Amniotic stem cell (primary cell): ENCODE data around the gene PRKCH.
"Not testable (repeated sequence)": the region's sequence is repeated elsewhere in the genome, so short reads cannot be mapped to it uniquely, and the experiment has no call there.

Experiments used
- DNase-seq: peaks from one replicate; lab custom pipeline; 2025; lab: John Stamatoyannopoulos, UW

PRKCH gene

DNA sequence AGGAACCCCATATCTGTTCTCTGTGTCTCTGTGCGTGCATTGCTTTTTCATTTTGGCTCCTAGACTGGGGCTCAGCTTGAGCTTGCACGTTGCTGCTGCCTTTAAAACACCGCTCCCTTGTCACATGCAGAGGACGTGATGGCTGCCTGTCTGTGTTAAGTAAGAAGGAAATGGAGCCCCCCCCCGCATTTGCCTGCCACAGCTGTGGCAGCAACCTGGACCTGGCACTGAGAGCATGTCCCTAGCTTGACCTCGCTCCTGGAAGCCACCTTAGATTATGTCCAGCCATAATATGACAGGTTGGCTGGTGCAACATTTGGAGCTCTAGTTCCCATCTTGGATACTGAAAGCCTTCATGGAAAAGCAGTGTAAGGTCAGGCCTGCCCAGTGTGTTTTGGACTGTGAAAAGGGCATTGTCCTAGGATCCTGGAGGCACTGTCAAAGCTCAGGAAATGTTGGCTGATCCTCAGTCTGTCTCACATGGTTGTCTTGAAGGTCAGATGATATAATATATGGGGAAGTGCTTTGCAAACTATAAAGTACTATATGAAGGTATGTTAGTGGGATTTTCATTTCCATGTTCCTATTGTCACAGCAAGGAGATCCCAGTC lies 73.8 kb downstream of the PRKCH start:
- DNase-seq, result no peak

DNA sequence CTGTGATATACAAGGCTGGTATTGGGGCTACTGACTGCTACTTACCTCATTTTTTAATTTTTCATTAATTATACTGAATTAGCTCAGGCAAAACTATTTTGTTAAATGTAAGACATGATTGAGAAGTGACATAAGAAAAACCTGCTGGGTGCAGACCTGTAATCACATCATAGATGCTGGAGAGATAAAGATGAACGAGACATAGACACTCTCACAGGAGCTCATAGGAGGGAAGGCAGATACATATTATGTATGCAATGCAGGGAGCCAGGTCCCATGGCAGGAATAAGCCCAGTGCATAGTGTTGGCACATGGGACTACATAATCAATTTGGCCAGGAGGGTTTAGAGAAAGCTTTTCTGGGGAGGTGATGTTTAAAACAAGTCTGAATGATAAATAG lies 74.9 kb downstream of the PRKCH start:
- DNase-seq, result no peak

GRCh38 chr14:61396694-61397093 lies 75.3 kb downstream of the PRKCH start:
- no peak for DNase-seq

DNA sequence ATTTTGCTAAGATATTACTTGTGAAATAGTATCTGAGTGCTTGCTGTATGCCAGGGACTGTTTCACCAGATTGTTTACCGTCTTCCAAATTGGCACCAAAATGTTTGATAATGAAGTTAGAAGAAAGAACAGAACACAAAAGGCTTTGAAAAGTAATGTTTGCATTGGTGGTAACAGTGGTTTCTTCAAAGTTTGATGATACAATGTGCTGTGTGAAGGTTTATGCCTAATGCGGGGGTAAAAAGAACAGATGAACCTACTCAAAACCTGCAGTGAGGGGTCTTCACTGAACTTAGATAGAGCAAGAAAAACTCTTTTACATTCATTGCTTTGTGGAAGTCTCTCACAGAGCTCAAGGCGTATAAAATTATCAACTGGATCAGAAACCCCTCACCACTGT lies 76.2 kb downstream of the PRKCH start:
- DNase-seq, result no peak

DNA sequence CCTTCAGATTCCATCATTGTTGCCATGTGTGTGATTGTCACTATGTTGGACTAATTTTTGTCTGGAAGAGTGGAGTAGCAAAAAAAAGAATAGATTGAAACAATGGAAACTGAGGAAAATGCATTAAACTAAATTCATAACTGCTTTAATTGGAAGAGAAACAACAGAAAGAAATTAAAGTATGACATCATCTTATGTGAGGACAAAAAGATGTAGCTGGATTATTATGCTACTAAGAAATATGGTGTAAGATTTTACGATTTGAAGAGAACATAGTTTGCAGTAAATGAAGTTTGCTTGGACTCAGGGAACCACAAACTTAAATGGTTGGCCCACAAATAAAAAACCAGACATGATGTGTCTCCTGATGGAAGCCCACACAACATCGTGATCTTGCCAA lies 76.8 kb downstream of the PRKCH start:
- DNase-seq, result no peak

GRCh38 chr14:61399365-61399764 lies 78.0 kb downstream of the PRKCH start:
- no peak for DNase-seq

GRCh38 chr14:61401461-61401860 lies 80.1 kb downstream of the PRKCH start:
- no peak for DNase-seq

DNA sequence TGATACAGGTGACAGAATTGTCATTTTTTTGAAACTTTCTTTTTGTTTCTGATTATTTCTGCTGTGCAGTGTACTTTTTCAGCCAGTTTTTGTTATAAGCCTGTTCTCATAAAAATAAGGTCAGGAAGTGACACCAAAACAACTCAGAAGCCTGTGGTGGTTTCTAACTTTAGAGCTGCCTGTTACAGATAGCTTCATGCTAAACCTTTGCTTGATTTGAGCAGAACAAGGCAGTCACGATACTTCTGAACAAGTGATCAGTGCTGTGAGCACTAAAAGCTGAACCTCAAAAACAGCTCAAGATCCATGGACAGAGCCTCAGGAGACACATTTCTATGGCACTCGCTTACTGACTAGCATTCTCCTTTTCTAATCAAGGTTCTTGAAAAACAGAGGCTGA lies 82.0 kb downstream of the PRKCH start:
- no peak for DNase-seq

GRCh38 chr14:61404637-61405036 lies 83.3 kb downstream of the PRKCH start:
- DNase-seq, result no peak

DNA sequence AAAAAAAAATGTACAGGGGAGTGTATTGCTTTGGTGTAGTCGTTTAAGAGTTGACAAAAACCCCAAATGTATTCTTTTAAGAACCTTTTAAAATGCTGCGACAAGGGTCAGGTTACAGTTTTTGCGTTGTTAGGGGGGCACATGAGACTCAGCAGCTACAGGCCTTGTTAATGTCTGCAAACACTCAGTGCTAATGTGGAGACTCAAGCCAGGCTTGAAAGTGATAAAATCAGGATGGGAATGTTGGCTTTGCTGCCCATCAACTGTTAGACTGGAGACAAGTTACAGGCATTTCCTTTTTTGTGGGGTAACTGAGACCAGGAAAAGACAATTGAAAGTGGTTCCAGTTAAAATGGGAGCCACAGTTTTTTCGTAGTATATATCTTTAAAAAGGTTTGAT lies 84.8 kb downstream of the PRKCH start:
- DNase-seq, result no peak

DNA sequence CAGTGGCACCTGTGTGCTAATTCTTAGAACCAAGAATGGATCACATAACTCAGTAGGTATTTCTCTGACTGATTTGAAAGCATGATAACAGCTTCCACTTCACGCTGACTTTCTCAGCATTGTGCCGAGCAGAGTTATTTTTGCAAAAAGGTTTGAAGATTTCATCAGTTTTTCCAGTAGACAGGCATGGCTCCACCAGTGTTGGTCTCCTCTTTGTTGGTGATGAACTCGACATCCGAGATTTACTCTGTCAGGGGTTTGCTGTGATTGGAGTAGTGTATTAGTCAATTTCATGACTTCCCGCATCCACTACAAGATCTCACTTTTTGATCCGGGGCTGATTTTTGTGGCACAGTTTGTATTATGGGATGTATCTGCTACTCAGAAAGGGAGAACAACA lies 85.3 kb downstream of the PRKCH start:
- DNase-seq, result no peak

DNA sequence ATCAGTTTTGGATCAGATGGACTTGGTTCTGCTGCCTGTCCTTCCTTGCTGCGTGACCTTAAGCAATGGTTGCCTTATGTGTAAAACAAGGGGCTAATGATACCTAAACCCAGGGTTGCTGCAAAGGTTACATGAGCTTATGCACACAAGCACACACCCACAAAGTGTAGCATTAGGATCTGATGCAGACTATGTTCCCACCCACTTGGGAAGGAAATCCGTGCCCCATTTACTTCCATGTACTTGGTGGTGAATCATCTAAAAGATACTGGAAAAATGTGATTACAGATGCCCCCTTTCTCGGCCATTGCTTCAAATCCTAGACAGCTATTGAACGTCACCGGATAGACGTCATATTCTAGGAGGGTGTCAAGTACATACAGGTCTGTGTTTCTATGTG lies 87.1 kb downstream of the PRKCH start:
- DNase-seq, result no peak

GRCh38 chr14:61409782-61410181 lies 88.4 kb downstream of the PRKCH start:
- no peak for DNase-seq

DNA sequence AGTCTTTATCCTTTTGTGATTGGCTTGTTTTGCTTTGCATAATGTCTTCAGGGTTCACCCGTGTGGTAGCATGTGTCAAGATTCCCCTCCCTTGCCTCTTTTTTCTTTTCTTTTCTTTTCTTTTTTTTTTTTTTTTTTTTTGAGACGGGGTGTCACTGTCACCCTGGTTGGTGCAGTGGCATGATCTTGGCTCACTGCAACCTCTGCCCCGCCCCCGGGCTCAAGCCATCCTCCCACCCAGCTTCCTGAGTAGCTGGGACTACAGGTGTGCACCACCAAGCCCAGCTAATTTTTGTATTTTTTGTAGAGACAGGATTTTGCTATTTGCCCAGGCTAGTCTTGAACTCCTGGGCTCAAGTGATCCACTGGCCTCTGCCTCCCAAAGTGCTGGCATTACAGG lies 94.6 kb downstream of the PRKCH start:
- not testable (repeated sequence) for DNase-seq

GRCh38 chr14:61416591-61416990 lies 95.2 kb downstream of the PRKCH start:
- no peak for DNase-seq

GRCh38 chr14:61417141-61417540 lies 95.8 kb downstream of the PRKCH start:
- no peak for DNase-seq

GRCh38 chr14:61417883-61418455 lies 96.6 kb downstream of the PRKCH start:
- no peak for DNase-seq

DNA sequence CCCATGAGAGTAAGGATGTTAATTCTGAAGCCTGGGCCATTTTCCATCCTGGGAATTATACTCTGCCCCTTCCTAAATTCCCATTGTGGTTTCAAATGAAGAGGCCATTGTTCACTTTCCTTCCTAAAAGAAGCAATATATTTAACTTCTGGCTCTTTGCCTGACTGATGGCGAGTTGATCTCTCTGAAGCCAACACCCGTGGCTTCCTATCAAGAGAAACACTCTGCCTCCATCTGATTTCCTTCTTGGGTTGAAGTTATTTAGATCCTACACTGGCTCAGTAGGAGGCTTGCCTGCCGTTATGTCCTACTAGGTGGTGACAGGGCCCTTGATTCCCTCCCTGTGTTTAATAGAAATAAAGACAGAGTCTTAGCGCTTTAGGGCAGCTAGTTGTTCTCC lies 97.4 kb downstream of the PRKCH start:
- no peak for DNase-seq

DNA sequence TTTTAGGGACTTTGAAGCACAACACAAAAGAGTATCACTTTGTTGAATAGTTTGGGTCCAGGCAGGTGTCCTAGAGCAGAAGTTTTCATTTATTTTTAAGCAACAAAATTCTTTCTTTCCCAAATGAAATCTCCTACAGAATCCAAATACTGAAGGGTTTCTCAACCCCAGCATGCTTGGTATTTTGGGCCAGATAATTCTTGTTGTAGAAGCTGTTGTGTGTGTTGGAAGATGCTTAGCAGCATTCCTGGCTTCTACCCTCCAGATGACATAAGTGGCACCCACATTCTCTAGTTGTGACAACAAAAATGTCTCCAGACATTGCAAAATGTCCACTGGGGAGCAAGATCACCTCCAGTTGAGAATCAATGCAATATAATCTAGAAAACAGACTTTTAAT lies 97.8 kb downstream of the PRKCH start:
- DNase-seq, result no peak

DNA sequence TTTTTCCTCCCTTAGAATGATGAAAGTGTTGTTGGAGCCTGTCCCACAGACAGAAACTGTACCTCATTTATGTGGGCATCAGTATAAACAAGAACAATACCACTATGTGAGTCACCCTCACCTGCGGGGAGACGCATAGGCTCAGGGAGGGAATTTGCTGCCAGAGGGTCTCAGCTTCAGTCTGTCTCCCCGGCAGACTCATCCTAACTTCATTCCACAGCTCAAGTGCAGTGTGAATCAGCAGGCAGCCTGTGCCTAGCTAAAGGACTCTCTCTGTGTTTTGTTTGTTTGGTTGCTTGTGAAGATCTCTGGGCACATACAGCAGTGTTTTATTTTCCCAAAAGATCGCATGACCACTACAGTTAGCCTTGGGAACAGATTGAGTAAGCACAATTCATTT lies 98.9 kb downstream of the PRKCH start:
- DNase-seq, result no peak

DNA sequence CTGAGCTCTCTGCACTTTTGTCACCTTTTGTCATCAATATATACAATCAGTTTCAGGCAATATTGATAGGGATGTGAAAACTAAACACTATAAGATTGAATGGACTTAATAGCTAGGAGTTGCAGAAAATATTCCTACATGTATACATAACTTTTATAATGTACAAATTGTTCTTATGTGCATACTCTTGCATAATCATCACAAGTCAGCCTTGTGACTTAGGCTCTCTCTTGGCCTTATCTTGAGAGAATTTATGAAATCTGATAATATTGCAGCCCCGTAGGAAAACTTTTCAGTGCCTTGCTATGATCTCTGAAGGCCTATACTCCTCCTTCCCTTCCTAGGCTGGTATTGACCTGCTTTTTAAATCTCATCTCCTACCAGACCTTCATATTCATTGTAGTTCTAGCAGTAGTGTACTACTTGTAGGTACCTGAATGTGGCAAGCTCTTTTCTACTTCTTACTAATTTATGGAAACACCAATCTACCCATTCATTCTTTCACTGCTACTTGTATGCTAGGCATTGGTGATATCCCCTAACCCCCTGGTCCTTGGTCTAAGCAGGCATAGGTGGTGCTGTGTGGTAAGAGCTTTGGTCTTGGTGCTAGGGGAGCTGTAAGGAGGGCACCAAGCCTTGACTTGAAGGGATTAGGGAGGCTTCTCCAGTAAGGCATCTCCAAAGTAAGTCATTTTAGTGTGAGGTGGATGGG lies 100.0 kb downstream of the PRKCH start:
- DNase-seq, result no peak

GRCh38 chr14:61426048-61426447 lies 104.7 kb downstream of the PRKCH start:
- DNase-seq, result no peak

- no peak for DNase-seq
These were observed 106.9 kb downstream of the PRKCH start for GRCh38 chr14:61428261-61428660.

DNA sequence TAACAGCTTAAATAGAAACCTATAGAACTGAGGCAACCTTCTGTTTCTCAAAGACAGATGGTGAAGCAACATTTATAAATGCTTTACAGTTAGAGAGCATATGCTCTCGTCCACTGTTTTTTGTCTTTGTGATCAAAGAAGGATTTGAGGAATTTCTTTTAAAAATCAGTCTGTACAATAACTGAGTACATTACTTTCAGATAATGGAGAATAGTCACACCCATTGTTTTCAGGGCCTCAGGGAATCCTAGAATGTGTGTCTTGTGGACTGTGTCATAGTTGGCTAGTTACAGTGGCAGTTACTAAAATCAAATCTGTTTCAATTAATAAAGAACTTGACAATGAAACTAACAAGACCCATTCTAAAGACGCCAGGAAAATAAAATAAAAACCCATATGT lies 107.9 kb downstream of the PRKCH start:
- DNase-seq, result no peak
